Mesodermal cell (in vitro differentiated cells): ENCODE data around the gene SAMD4A.

ENCODE experiments used
- H3K27ac ChIP-seq: 2 replicates; pipeline ENCODE4 v1.7.0; 2013; ENCODE audit warnings: mild to moderate bottlenecking, low read depth, low read length, moderate library complexity; ENCODE audit not compliant: severe bottlenecking
- H3K36me3 ChIP-seq: 2 replicates; pipeline ENCODE4 v1.7.1; 2013; ENCODE audit warnings: mild to moderate bottlenecking, low read length, moderate library complexity; ENCODE audit not compliant: control insufficient read depth, insufficient read depth
- H3K4me1 ChIP-seq: one replicate; pipeline ENCODE4 v1.7.1; 2013; ENCODE audit warnings: mild to moderate bottlenecking, low read length; ENCODE audit not compliant: insufficient read depth, control insufficient read depth, poor library complexity, severe bottlenecking
- H3K4me3 ChIP-seq: 2 replicates; pipeline ENCODE4 v1.7.0; 2013; ENCODE audit warnings: low read length, control low read depth, mild to moderate bottlenecking; ENCODE audit not compliant: insufficient read depth, poor library complexity, severe bottlenecking; ENCODE audit errors: extremely low read depth
- H3K9me3 ChIP-seq: 2 replicates; pipeline ENCODE4 v1.7.1; 2013; ENCODE audit warnings: mild to moderate bottlenecking, low read length, moderate library complexity; ENCODE audit not compliant: control insufficient read depth
- WGBS, 2 experiments: methylation state at CpG; one replicate each; pipeline ENCODE4 v1.1.5; 2013; ENCODE audit warnings: missing lambda C conversion rate in 2 of 2; ENCODE audit not compliant: insufficient coverage in 2 of 2; 5-methylcytosine and 5-hydroxymethylcytosine counted together

The SAMD4A gene

GRCh38 chr14:54565785-54566409, 1.0 kb upstream of the SAMD4A start:
- Histone ChIP-seq H3K4me3 (peak overlapping the region; percentile 80), H3K4me1 (peaks cover 24% of the 10 kb centered on the region), H3K36me3 (peaks cover 20% of the 10 kb centered on the region), H3K9me3 (no peaks in the 10 kb centered on the region), H3K27ac (peak overlapping the region; percentile 74)
- WGBS, 2 experiments, result 0% methylated on average over 49 to 50 of the region's 73 CpGs

GRCh38 chr14:54567224-54567638, 303 bp downstream of the SAMD4A start:
- peaks cover 34% of the 10 kb centered on the region for H3K36me3 ChIP-seq
- peak overlapping the region; percentile 80 for H3K4me3 ChIP-seq
- H3K9me3 ChIP-seq, result peaks cover 4% of the 10 kb centered on the region
- peak overlapping the region; percentile 74 for H3K27ac ChIP-seq
- peaks cover 24% of the 10 kb centered on the region for H3K4me1 ChIP-seq
- WGBS, 2 experiments, result 0% methylated on average over 3 to 31 of the region's 31 CpGs

DNA sequence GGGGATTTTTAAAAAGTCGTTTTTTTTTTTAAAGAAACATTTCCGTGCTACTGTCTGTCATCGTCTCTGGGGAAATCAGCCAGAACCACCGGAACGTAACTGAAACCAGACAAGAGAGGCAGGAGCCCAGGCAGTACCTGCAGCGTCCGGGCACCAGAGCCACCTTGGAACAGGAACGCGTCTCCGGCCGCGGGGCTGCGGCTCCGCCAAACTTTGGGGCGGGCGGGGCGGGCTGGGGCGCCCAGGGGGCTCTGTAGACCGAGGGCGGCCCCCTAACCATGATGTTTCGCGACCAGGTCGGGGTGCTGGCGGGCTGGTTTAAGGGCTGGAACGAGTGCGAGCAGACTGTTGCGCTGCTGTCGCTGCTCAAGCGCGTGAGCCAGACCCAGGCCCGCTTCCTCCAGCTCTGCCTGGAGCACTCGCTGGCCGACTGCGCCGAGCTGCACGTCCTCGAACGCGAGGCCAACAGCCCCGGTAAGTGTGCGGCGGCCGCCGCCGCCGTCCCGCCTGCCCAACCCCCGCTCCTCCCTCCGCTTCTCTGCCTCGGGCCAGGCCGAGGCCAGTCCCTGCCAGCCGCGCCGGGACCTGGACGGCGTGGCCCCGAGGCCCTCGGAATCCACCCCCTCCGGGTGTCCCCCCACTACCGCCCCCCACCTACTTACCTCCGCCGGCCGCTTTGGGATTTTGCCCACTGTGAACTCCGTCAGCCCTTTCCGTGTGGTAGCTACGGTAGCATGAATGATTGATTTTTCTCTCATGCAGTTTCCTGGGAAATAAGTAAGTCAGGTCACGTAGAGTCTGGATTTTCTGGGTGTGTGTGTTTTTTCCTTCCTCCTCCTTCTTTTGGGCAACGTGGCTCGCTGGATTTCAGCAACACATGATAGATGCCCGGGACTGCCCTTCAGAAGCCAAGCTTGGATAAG, 972 bp downstream of the SAMD4A start:
- Histone ChIP-seq H3K4me3 (peak overlapping the region; percentile 80), H3K27ac (peak overlapping the region; percentile 74), H3K36me3 (peaks cover 39% of the 10 kb centered on the region), H3K9me3 (peaks cover 6% of the 10 kb centered on the region), H3K4me1 (peaks cover 20% of the 10 kb centered on the region)
- WGBS, 2 experiments, result 0 to 1% methylated on average over 44 to 46 of the region's 70 CpGs

DNA sequence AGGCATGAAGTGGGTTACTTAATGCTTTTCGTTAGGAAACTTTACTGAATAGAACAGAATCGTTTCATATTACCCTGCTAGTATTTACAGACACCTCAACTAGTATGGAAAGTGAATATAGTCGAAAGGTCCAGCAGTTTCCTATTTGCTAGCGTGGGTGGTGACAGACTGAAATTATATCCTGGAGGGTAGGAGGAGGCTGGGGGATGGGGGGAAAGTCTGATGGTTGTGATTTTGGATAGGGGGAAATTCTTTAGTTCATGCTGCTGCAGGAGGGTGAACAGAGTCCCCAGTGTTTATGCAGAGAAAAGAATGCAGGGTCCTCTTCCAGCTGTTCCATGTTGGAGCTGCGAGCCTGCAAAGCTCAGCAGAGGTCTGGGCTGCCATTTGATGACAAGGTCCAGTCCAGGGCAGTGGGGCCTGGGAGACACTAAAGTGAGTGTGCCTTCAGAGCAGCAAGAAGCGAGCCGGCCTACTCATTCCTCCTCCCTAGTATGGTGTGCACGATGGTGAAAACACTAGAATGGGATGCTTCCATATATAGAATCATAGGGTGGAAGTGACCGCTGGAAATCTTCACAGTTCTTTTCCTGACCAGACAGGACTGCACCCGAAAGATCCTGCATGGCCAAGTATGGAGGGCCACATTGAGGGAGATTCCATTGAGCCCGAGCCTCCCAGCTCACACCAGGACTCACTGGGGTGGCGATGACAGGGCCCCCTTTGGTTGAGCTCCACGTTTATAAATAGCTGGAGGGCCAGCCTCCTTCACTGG, 2.1 kb downstream of the SAMD4A start:
- peak overlapping the region; percentile 80 for H3K4me3 ChIP-seq
- peaks cover 50% of the 10 kb centered on the region for H3K36me3 ChIP-seq
- peaks cover 28% of the 10 kb centered on the region for H3K4me1 ChIP-seq
- WGBS, 2 experiments, result 48 to 54% methylated on average over 5 to 8 of the region's 13 CpGs
- peaks cover 6% of the 10 kb centered on the region for H3K9me3 ChIP-seq
- H3K27ac ChIP-seq, result peak overlapping the region; percentile 63

GRCh38 chr14:54570047-54570446, 3.1 kb downstream of the SAMD4A start:
- H3K4me3 ChIP-seq, result peak overlapping the region; percentile 80
- 83 to 84% methylated on average over 3 to 5 of the region's 5 CpGs for WGBS, 2 experiments
- peaks cover 36% of the 10 kb centered on the region for H3K4me1 ChIP-seq
- peaks cover 6% of the 10 kb centered on the region for H3K9me3 ChIP-seq
- H3K27ac ChIP-seq, result no peak overlapping the region
- H3K36me3 ChIP-seq, result peaks cover 60% of the 10 kb centered on the region

DNA sequence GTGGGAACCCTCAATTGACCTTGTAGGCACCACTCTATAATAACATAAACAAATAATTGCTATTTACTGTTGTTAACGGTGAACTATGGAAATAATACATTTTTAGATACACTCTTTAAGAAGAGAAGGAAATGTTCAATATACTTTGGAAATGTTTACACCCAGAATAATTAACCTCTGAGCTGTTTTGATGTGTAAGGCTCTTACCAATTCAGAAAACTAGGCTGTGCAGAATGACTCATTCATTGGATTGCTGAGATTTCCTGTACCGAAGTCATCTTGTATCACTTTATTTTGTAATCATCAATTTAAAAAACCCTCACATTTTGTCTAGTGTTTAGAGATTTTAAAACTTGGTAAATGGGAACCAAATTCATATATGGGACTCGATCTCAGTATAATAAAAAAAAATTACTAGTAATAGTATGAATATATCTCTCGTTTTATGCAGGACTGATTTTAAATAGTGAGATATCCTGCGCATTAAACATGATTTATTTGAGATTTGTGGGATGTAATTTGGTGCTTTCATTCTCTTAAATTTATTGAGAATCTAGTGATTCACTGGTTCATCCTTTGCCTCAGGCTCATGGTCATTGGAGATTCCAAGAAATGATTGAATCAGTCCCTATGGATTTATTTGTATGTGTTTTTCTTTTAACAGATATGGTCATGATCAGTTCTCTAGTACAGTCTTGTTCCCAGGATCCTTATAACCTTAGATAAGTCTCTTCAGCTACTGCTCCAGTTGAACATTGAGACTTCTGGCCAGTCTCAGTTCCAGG, 3.9 kb downstream of the SAMD4A start:
- Histone ChIP-seq H3K27ac (no peak overlapping the region), H3K4me3 (peak overlapping the region; percentile 80), H3K36me3 (peaks cover 68% of the 10 kb centered on the region), H3K4me1 (peaks cover 44% of the 10 kb centered on the region), H3K9me3 (peaks cover 6% of the 10 kb centered on the region)
- WGBS, 2 experiments, result 100% methylated on average over 1 of the region's 5 CpGs; no CpG with 5 or more reads in 1 of the 2 experiments

DNA sequence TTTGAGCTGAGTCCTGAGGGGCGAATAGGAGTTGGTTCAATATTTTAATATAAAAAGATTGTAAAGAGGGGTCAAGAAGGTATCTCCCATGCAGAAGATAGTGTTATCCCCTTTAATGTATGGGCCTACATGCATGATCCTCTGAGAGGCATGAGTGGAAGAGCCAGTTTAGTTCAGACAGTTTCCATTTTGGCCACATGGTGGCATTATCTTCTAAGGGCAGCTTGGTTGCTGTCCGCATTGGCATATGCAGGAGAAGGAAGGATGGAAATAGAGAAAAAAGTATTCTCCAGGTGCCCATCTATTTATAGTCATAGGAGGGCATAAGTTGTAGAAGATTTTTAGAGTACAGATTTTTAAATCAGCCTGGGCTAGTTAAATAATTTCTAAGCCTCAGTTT, 5.4 kb downstream of the SAMD4A start:
- Histone ChIP-seq H3K27ac (no peak overlapping the region), H3K9me3 (peaks cover 6% of the 10 kb centered on the region), H3K4me1 (peaks cover 49% of the 10 kb centered on the region), H3K36me3 (peaks cover 83% of the 10 kb centered on the region), H3K4me3 (no peak overlapping the region)
- WGBS, 2 experiments, result 80 to 90% methylated on average over 1 to 2 of the region's 2 CpGs

GRCh38 chr14:54574528-54574927, 7.6 kb downstream of the SAMD4A start:
- Histone ChIP-seq H3K27ac (no peak overlapping the region), H3K36me3 (peaks cover 81% of the 10 kb centered on the region), H3K4me1 (peaks cover 40% of the 10 kb centered on the region), H3K4me3 (no peak overlapping the region), H3K9me3 (peaks cover 6% of the 10 kb centered on the region)
- 93 to 95% methylated on average over 3 of the region's 6 CpGs for WGBS, 2 experiments

GRCh38 chr14:54577494-54577893, 10.6 kb downstream of the SAMD4A start:
- Histone ChIP-seq H3K36me3 (peaks cover 81% of the 10 kb centered on the region), H3K4me1 (peaks cover 29% of the 10 kb centered on the region), H3K9me3 (no peaks in the 10 kb centered on the region), H3K4me3 (no peak overlapping the region), H3K27ac (no peak overlapping the region)
- WGBS, 2 experiments, result 93 to 98% methylated on average over 4 to 5 of the region's 6 CpGs

GRCh38 chr14:54577977-54578376, 11.0 kb downstream of the SAMD4A start:
- WGBS, 2 experiments, result 94 to 100% methylated on average over 2 of the region's 3 CpGs
- peaks cover 82% of the 10 kb centered on the region for H3K36me3 ChIP-seq
- no peak overlapping the region for H3K4me3 ChIP-seq
- H3K27ac ChIP-seq, result no peak overlapping the region
- no peaks in the 10 kb centered on the region for H3K9me3 ChIP-seq
- peaks cover 28% of the 10 kb centered on the region for H3K4me1 ChIP-seq
